ENCODE results near the gene NR6A1. TPM values are rescaled to one million over a fixed set of nuclear protein-coding genes. Genes with fewer than 3 reads are reported as not detected.

Gene NR6A1
- total RNA-seq, 1 donor, result 1.2 TPM

- TF ChIP-seq CTCF (IDR thresholded peaks at IDR 0.05; ENCODE audit: insufficient read depth, low read length), result no peak
- no peak overlapping the region for H3K4me3 ChIP-seq (ENCODE audit: low read depth, low read length)
Measured at GRCh38 chr9:124631326-124631725, 139.8 kb downstream of the NR6A1 start.

GRCh38 chr9:124629600-124629999 lies 141.5 kb downstream of the NR6A1 start:
- peak; percentile 63 for DNase-seq (ENCODE audit: low read depth)
- TF ChIP-seq CTCF (IDR thresholded peaks at IDR 0.05; ENCODE audit: insufficient read depth, low read length), result no peak

More at GRCh38 chr9:124631326-124631725, 139.8 kb downstream of the NR6A1 start:
- DNase-seq (ENCODE audit: low read depth), result no peak

GRCh38 chr9:124628741-124629140 lies 142.4 kb downstream of the NR6A1 start:
- TF ChIP-seq CTCF (IDR thresholded peaks at IDR 0.05; ENCODE audit: insufficient read depth, low read length), result no peak
- H3K4me3 ChIP-seq (ENCODE audit: low read depth, low read length), result no peak overlapping the region
- no peak for DNase-seq (ENCODE audit: low read depth)

More at GRCh38 chr9:124629600-124629999, 141.5 kb downstream of the NR6A1 start:
- no peak overlapping the region for H3K4me3 ChIP-seq (ENCODE audit: low read depth, low read length)

GRCh38 chr9:124626276-124626675 lies 144.8 kb downstream of the NR6A1 start:
- no peak for TF ChIP-seq CTCF (IDR thresholded peaks at IDR 0.05; ENCODE audit: insufficient read depth, low read length)
- peak; percentile 46 for DNase-seq (ENCODE audit: low read depth)
- no peak overlapping the region for H3K4me3 ChIP-seq (ENCODE audit: low read depth, low read length)

- H3K4me3 ChIP-seq (ENCODE audit: low read depth, low read length), result no peak overlapping the region
- DNase-seq (ENCODE audit: low read depth), result no peak
- no peak for TF ChIP-seq CTCF (IDR thresholded peaks at IDR 0.05; ENCODE audit: insufficient read depth, low read length)
Measured at GRCh38 chr9:124625087-124625486, 146.0 kb downstream of the NR6A1 start.

- peak; percentile 14 for DNase-seq (ENCODE audit: low read depth)
- H3K4me3 ChIP-seq (ENCODE audit: low read depth, low read length), result no peak overlapping the region
- no peak for TF ChIP-seq CTCF (IDR thresholded peaks at IDR 0.05; ENCODE audit: insufficient read depth, low read length)
Measured at GRCh38 chr9:124624735-124624992, 146.4 kb downstream of the NR6A1 start.

GRCh38 chr9:124623966-124624734 lies 147.0 kb downstream of the NR6A1 start:
- H3K4me3 ChIP-seq (ENCODE audit: low read depth, low read length), result no peak overlapping the region
- TF ChIP-seq CTCF (IDR thresholded peaks at IDR 0.05; ENCODE audit: insufficient read depth, low read length), result no peak
- DNase-seq (ENCODE audit: low read depth), result no peak

Measured in fibroblast of the aortic adventitia (primary cell).